ENCODE data around the gene BOD1L1. TPM values are rescaled to one million over a fixed set of nuclear protein-coding genes. Genes with fewer than 3 reads are reported as not detected.

Gene BOD1L1
- total RNA-seq, 3 donors from 2014 or later = 29.6 to 46.2 (median 39.3) TPM

- no peak for ATAC-seq
- Histone ChIP-seq H3K9me3 (no peaks in the 10 kb centered on the region), H3K4me3 (no peak overlapping the region), H3K36me3 (ENCODE audit: low read depth) (no peaks in the 10 kb centered on the region), H3K4me1 (ENCODE audit: low read depth) (peaks cover 15% of the 10 kb centered on the region)
- intact Hi-C loops (cut with DNase I, micrococcal nuclease) = no loop called here
- no peak for DNase-seq
- TF ChIP-seq CTCF (IDR thresholded peaks at IDR 0.05) = no peak
Observed at GRCh38 chr4:13539619-13540445, 87.7 kb downstream of the BOD1L1 start.

- Histone ChIP-seq H3K4me1 (ENCODE audit: low read depth) (peaks cover 15% of the 10 kb centered on the region), H3K36me3 (ENCODE audit: low read depth) (no peaks in the 10 kb centered on the region), H3K4me3 (no peak overlapping the region), H3K9me3 (no peaks in the 10 kb centered on the region)
- DNase-seq (no peak), ATAC-seq (no peak)
- intact Hi-C loops (cut with DNase I, micrococcal nuclease) = no loop called here
- no peak for TF ChIP-seq CTCF (IDR thresholded peaks at IDR 0.05)
Observed at GRCh38 chr4:13539047-13539618, 88.4 kb downstream of the BOD1L1 start.

- H3K4me3 ChIP-seq = no peak overlapping the region
- ATAC-seq (no peak), DNase-seq (no peak)
- peaks cover 15% of the 10 kb centered on the region for H3K4me1 ChIP-seq (ENCODE audit: low read depth)
- intact Hi-C loops (cut with DNase I, micrococcal nuclease) = no loop called here
- TF ChIP-seq CTCF (IDR thresholded peaks at IDR 0.05) = no peak
- no peaks in the 10 kb centered on the region for H3K36me3 ChIP-seq (ENCODE audit: low read depth)
- H3K9me3 ChIP-seq = no peaks in the 10 kb centered on the region
Observed at GRCh38 chr4:13538427-13538973, 89.0 kb downstream of the BOD1L1 start.

- no peaks in the 10 kb centered on the region for H3K36me3 ChIP-seq (ENCODE audit: low read depth)
- intact Hi-C loops (cut with DNase I, micrococcal nuclease) = no loop called here
- H3K9me3 ChIP-seq = no peaks in the 10 kb centered on the region
- H3K4me3 ChIP-seq = no peak overlapping the region
- peaks cover 13% of the 10 kb centered on the region for H3K4me1 ChIP-seq (ENCODE audit: low read depth)
- DNase-seq (no peak), ATAC-seq (no peak)
- TF ChIP-seq CTCF (IDR thresholded peaks at IDR 0.05) = no peak
Observed at GRCh38 chr4:13537832-13538177, 89.7 kb downstream of the BOD1L1 start.

- Histone ChIP-seq H3K36me3 (ENCODE audit: low read depth) (no peaks in the 10 kb centered on the region), H3K4me1 (ENCODE audit: low read depth) (peaks cover 10% of the 10 kb centered on the region), H3K9me3 (no peaks in the 10 kb centered on the region), H3K4me3 (no peak overlapping the region)
- DNase-seq (no peak), ATAC-seq (no peak)
- intact Hi-C loops (cut with DNase I, micrococcal nuclease) = no loop called here
- no peak for TF ChIP-seq CTCF (IDR thresholded peaks at IDR 0.05)
Observed at GRCh38 chr4:13537011-13537831, 90.3 kb downstream of the BOD1L1 start.
